GM18499 (cell line): Measurements from ENCODE around the gene COL4A6.

Experiments
- ATAC-seq: cut with Tn5 transposase; IDR thresholded peaks from one replicate; pipeline ENCODE4 v1.9.1; 2021; ENCODE audit warnings: moderate number of reproducible peaks; ENCODE audit not compliant: insufficient read depth, unreplicated experiment

The COL4A6 gene

GRCh38 chrX:108285918-108286317, 152.3 kb downstream of the COL4A6 start:
- ATAC-seq: no peak

DNA sequence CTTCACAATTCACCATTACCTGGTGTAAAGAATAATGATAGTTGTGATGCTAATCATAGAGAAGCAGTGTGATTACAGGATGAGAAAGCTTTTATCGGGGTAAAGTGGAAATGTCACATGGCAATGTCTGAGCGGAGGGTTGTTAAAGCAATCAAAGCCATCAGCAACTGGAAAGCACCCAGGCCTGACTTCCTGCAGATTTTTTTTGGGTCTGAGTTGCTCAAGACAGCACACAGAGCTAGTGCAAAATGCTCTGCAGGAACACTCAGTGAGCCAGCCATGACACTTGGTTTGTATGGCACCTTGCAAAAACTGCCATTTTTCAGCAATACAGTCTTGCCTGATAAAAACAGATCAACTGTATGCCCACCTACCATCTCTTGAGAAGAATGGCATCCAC, 152.9 kb downstream of the COL4A6 start:
- ATAC-seq: no peak

DNA sequence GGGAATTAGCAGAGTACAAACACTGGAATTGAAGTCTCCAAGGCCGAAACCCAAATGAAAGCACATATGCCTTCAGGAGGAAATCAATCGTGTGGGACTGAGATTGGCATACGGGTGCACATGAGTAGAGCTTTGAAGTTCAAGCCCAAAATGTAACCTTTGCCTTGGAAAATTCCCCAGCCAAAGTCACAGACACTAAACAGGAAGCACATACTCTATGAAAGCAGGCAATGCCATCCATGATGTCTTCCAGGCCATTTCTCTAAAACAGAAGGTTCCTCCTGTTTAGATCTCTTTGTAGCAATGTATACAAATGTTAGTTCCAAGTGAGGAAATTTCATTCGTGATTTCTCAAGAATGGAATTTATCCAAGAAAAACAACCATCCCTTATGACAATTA, 162.5 kb downstream of the COL4A6 start:
- ATAC-seq: no peak

- no peak for ATAC-seq
These were observed 166.8 kb downstream of the COL4A6 start for GRCh38 chrX:108271397-108271787.

GRCh38 chrX:108270739-108271396, 167.4 kb downstream of the COL4A6 start:
- no peak for ATAC-seq

DNA sequence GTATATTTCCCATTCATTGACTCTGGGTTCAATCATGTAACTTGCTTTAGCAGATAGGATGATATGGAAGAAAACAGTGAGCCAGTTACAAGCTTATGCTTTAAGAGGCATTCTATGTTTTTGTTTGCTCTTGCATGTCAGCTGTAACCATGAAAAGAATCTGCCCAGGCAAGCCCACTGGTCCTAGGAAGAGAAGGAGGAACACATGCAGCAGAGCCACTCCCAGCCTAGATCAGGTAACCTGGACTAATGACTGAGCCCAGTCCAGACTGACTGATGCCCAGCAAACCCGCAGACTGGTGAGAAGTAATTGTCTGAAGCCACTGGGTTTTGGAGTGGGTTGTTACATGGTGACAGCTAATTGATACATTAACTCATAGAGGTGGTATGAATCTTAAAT, 167.9 kb downstream of the COL4A6 start:
- ATAC-seq: no peak

GRCh38 chrX:108268434-108269080, 169.7 kb downstream of the COL4A6 start:
- no peak for ATAC-seq

DNA sequence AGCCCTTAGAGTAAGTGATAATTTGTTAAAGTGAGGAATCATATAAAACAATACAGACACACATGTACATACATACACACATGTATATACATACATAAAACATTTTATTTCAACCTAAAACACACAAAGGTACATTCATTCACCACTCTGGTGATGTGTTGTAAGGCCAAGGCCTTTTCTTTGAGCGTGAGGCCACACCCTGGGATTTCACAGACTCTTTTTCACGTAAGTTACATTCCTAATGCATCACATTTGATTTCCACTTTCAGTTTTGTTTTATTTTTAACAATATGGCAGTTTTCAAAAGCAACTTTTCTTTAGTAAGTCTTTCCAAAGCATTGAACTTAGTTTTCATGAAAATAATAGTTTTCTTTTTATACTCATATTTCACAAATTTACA, 170.7 kb downstream of the COL4A6 start:
- ATAC-seq: no peak

DNA sequence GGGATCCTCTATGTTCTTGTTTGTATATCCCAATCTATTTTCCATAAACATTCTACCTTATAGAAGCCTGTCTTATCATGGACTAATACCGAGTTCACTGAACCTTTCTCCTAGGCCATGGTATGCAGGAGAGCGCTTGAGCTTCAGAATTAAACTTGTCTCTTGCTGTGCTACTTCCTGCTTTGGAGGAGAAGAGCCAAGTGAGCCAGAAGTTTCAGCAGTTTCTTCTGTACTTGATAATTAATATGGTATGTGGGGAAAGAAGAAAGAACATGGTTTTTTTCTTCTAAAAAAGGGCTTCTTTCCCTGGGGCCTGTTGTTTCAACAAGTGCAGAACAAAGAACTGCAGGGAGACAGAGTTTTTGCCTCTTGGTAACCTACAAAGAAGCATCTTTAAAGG, 173.8 kb downstream of the COL4A6 start:
- no peak for ATAC-seq

DNA sequence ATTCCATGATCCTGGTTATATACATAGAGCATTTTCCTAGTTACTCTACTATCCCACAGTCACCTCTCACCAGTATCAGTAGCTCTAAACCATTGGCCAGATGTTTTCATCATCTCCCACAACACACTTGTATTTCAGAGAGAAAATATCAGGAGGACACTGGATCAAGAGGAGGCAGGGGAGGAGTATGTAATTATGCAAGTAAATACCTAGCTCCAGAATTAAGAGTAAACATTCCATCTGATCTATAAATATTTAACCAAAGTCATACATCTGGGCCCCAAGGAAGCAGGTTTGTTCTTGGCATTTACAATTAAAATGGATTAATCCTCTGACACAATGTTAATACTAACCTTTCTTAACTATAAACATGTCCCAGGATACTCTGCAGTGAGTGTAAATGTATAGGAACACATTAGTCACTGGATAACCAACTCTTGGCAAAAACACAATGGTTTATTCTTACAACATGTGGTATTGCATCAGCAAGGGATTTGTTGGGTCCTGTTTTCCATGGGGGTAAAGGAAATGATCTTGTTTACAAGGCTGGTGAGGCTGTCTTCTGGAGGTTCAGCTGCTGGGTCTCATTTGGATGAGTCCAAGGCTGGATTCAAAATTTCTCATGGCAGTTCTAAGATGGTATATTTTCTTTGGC, 176.5 kb downstream of the COL4A6 start:
- ATAC-seq: no peak

DNA sequence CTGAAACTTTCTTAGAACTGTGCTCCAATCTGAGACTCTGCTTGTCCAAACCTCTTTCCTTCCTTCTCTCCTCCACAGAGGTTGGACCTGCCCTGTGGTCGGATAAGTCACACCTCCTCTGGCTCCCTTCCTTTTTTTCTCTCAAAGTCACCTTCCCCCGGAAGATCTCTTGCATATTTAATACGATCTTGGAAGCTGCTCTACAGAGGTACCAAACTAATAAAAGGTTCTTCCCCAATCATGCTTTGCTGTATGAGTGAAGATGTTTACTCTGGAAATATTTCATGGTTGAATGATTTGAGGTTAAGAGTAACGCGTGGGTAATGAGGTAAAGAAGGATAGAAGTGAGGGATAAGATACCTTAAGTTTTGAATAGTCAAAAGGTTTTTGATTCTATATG, 180.7 kb downstream of the COL4A6 start:
- ATAC-seq: no peak

DNA sequence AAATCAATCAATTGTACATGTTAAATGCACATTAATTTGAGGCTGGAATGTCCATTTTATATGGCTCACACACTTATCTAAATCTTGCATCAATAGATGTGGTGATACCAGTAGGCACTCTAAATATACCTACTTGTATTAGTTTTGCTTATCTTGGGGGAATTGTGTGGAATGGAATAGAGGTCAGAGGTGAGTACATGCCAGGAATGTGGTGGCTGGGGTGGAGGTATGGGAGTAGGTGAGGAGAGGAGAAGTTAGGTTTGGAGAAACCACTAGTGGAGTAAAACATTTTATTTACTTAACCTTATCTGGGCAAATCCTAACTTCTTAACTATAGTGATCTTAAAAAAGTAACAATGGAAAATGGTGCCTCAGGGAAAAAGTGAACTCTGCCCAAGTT, 183.6 kb downstream of the COL4A6 start:
- no peak for ATAC-seq

- no peak for ATAC-seq
These were observed 187.3 kb downstream of the COL4A6 start for GRCh38 chrX:108250654-108251579.

DNA sequence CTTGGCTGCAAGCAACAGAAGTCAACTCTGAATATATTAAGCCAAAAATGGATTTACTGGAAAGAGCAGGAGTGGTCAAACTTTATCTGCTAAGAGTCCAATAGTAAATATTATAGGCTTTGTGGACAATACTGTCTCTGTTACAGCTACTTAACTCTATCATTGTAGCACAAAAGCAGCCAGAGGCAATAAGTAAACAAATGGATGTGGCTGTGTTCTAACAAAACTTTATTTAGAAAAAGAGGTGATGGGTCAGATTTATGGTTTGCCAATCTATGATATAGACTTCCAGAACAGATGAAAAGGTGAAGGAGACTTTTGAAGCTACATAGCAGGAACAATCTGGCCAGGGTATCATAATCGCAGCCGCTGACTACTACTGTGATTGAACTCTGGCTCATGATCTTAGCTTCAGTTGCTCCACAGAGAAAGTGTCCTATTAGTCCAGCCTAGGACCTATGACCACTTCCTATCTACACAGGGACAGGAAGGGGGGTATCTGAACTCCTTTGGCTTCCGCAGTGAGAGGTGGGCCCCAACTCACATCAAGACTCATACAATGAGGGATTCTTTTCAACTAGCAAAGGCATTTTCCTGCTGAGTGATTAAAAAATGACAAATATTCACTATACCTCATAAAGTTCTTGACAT, 191.8 kb downstream of the COL4A6 start:
- no peak for ATAC-seq

GRCh38 chrX:108245462-108245861, 192.8 kb downstream of the COL4A6 start:
- ATAC-seq: no peak

DNA sequence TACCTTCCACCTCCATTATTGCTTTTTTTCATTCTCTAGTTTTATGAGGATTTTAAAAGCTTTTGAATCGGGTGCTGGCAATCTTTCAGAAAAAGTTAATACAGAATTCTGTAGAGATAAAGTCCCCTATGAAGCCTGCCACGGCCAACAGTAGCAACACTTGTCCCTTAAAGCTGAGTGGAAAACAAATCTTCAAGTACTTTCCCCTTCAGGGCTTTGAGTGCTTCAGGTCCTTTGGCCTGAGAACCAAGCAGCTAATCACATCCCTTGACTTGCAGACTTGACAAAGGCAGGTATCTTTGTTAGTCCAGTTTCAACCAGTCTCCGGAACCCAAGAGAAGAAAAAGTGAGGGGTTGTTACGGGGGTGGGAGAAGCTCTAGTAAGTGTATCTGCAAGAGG, 202.2 kb downstream of the COL4A6 start:
- ATAC-seq: no peak

DNA sequence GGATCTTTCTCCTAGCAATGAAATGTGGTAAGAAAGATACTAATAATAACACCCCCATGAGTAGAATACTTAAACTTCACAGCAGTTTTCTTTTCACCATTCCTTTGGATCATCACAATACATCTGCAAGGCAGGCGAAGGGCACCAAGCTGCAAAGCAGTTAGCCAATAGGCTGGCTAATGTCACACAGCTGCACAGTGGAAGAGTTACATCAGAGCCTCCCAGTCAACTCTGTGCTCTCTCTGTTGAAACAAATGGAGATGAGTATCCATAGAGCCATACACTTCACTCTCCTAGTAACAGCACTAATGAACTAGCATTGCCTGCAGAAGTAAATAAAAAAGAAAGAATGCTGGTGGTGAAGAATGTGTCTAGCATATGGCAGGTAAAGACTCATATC, 207.6 kb downstream of the COL4A6 start:
- no peak for ATAC-seq

GRCh38 chrX:108224727-108225621, 213.2 kb downstream of the COL4A6 start:
- ATAC-seq: no peak

DNA sequence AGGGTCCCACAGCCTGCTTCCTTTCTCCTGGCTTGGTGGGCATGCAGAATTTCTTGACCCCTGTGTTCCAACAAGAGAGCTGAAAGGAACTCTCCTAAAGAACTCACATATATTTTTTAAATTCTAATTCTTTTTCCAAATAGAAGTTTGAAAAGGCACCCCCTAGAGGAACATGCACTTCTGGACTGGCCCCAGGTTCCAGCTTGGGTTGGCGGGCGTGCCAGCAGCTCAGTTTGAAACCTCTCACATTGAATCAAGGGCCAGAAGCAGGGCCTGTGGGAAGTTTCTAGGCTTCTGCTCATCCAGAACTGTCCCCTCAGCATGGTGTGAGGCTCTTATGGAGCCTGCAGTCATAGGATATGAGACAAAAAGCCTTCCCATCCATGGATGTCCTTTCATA, 214.0 kb downstream of the COL4A6 start:
- ATAC-seq: no peak
